Measurements from ENCODE around the gene FUOM. TPM values are rescaled to one million over a fixed set of nuclear protein-coding genes. Genes with fewer than 3 reads are reported as not detected.

The FUOM gene
- total and polyA plus RNA-seq, 12 donors, result 4.8 to 47.9 (median 15.8) TPM

- no peak for DNase-seq
- H3K9me3 ChIP-seq (replicated peaks in 1 of 3), result no peaks in the 10 kb centered on the region
- no peak for TF ChIP-seq POLR2A (IDR thresholded peaks at IDR 0.05)
- TF ChIP-seq CTCF (IDR thresholded peaks at IDR 0.05), result no peak
- intact Hi-C loops (cut with DNase I), result loop anchor here in 1 of 2 donors (10.0 kb wide), 1 partner anchor 171 kb away; no protein-coding TSS in a partner anchor
- H3K27ac ChIP-seq, result no peak overlapping the region
- peaks cover 0 to 12% of the 10 kb centered on the region in 2 donors for H3K36me3 ChIP-seq (replicated peaks in 1 of 2)
- H3K4me1 ChIP-seq (replicated peaks in 1 of 2), result no peaks in the 10 kb centered on the region
- H3K27me3 ChIP-seq, result no peaks in the 10 kb centered on the region
- no peak overlapping the region for H3K4me3 ChIP-seq
- 88 to 93% (median 90%) methylated on average over 3 to 9 of the region's 9 CpGs for WGBS, 4 donors
Measured at GRCh38 chr10:133316266-133316665, 41.6 kb downstream of the FUOM start.

- Histone ChIP-seq H3K9me3 (replicated peaks in 1 of 3) (no peaks in the 10 kb centered on the region), H3K4me1 (replicated peaks in 1 of 2) (no peaks in the 10 kb centered on the region), H3K36me3 (replicated peaks in 1 of 2) (peaks cover 0 to 15% of the 10 kb centered on the region in 2 donors), H3K27ac (no peak overlapping the region), H3K4me3 (no peak overlapping the region), H3K27me3 (no peaks in the 10 kb centered on the region)
- no peak for DNase-seq
- WGBS, 4 donors, result 87 to 90% (median 90%) methylated on average over 5 of the region's 5 CpGs
- intact Hi-C loops (cut with DNase I), result loop anchor here in 1 of 2 donors (10.0 kb wide), 1 partner anchor 171 kb away; no protein-coding TSS in a partner anchor
- TF ChIP-seq CTCF (IDR thresholded peaks at IDR 0.05) (no peak), POLR2A (IDR thresholded peaks at IDR 0.05) (no peak)
Measured at GRCh38 chr10:133315847-133316246, 42.0 kb downstream of the FUOM start.

- 77 to 95% (median 90%) methylated on average over 3 to 12 of the region's 12 CpGs for WGBS, 4 donors
Measured at GRCh38 chr10:133314911-133315310, 42.9 kb downstream of the FUOM start.

GRCh38 chr10:133313192-133313591 is 44.6 kb downstream of the FUOM start:
- intact Hi-C loops (cut with DNase I), result loop anchor here in 1 of 2 donors (10.0 kb wide), 1 partner anchor 168 kb away; no protein-coding TSS in a partner anchor
- no peak for DNase-seq
- Histone ChIP-seq H3K9me3 (replicated peaks in 1 of 3) (no peaks in the 10 kb centered on the region), H3K27me3 (no peaks in the 10 kb centered on the region), H3K27ac (no peak overlapping the region), H3K36me3 (replicated peaks in 1 of 2) (peaks cover 0 to 30% of the 10 kb centered on the region in 2 donors), H3K4me1 (replicated peaks in 1 of 2) (no peaks in the 10 kb centered on the region), H3K4me3 (no peak overlapping the region)
- no peak for TF ChIP-seq POLR2A (IDR thresholded peaks at IDR 0.05)
- no peak for TF ChIP-seq CTCF (IDR thresholded peaks at IDR 0.05)
- WGBS, 4 donors, result 58 to 88% (median 73%) methylated on average over 3 to 4 of the region's 4 CpGs

More at GRCh38 chr10:133314911-133315310, 42.9 kb downstream of the FUOM start:
- intact Hi-C loops (cut with DNase I), result loop anchor here in 1 of 2 donors (10.0 kb wide), 1 partner anchor 170 kb away; no protein-coding TSS in a partner anchor
- no peak for TF ChIP-seq POLR2A (IDR thresholded peaks at IDR 0.05)
- no peak for TF ChIP-seq CTCF (IDR thresholded peaks at IDR 0.05)
- Histone ChIP-seq H3K27ac (no peak overlapping the region), H3K4me1 (replicated peaks in 1 of 2) (no peaks in the 10 kb centered on the region), H3K9me3 (replicated peaks in 1 of 3) (no peaks in the 10 kb centered on the region), H3K36me3 (replicated peaks in 1 of 2) (peaks cover 0 to 25% of the 10 kb centered on the region in 2 donors), H3K4me3 (no peak overlapping the region), H3K27me3 (no peaks in the 10 kb centered on the region)
- DNase-seq, result no peak
